Measurements from ENCODE around the gene SOWAHA.

GRCh38 chr5:132826424-132827082, 13.5 kb downstream of the SOWAHA start:
- TF ChIP-seq CTCF (conservative IDR thresholded peaks at IDR 0.05), result no peak
- TF ChIP-seq ZFX (IDR thresholded peaks at IDR 0.05), result no peak

Data from C4-2B (cell line).